AG08395 (cell line): Measurements from ENCODE around the gene TRIM10.
A peak's percentile ranks its signal among the peaks of the same experiment; 100 is the strongest.

Source experiments
- DNase-seq: peaks from one replicate; pipeline ENCODE4 v3.0.0; 2012; ENCODE audit warnings: mixed read lengths, low spot score

TRIM10 gene

DNA sequence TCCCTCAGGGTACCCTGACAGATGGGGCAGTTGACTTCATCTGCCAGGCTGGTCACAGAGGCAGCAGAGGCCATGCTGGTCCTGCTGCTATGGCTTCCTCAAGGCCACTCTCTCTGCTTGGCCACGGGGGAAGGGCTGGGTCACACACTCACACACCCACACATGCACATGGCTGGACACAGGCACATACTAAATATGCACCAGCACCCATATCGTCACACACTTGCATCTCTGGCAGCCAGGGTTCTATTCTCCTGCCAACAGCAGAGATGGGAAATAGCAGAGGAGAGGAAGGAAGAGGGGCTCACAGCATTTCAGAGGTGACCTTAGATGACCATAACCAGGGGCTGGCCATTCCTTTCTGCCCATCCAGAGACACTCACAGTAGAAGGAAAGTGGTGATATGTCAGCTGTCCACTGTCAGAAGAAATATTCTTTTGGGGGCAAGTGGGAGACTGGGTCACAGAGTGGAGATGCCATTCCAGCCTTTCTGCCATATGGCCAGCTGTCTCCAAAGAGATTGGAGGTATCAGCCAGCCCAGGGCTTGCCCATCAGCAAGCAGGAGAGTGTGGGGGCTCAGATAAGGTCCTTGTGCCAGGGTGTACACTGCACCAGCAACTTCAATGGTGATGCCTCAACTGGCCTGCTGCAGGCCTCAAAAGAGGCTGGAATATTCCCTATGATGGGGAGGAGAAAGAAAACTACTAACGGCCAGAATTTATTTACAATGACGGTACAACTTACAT lies at the start of gene TRIM10:
TRIM10 (minus strand) TSS at position 427 of the 747 bp plus-strand sequence; CDS start at position 74, 353 bp downstream.
- DNase-seq, result no peak

GRCh38 chr6:30207619-30208295 lies 46.7 kb upstream of the TRIM10 start:
- DNase-seq, result peak; percentile 30

- DNase-seq, result peak; percentile 33
These were observed 46.0 kb upstream of the TRIM10 start for GRCh38 chr6:30206799-30207618.

GRCh38 chr6:30206152-30206551 lies 45.1 kb upstream of the TRIM10 start:
- peak; percentile 77 for DNase-seq

DNA sequence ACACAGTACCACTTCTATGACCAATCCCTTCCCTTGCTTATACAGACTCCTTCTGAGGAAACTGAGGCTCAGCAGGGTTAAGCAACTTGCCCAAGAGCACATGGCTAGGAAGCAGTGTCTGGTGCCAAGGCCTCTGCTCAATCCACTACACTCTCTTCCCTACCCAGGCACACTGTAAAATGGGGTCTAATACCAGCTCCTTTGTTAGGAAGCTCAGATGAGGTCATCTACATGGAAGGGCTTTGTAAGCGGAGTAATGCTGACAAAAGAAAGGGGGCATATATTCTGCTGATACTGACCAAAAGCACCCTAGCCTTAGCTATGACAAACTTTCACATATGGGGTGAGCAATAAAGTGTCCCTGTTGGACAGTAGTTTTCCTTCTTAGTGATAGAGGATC lies 43.1 kb upstream of the TRIM10 start:
- no peak for DNase-seq

- DNase-seq, result no peak
These were observed 41.4 kb upstream of the TRIM10 start for GRCh38 chr6:30202366-30202765.

DNA sequence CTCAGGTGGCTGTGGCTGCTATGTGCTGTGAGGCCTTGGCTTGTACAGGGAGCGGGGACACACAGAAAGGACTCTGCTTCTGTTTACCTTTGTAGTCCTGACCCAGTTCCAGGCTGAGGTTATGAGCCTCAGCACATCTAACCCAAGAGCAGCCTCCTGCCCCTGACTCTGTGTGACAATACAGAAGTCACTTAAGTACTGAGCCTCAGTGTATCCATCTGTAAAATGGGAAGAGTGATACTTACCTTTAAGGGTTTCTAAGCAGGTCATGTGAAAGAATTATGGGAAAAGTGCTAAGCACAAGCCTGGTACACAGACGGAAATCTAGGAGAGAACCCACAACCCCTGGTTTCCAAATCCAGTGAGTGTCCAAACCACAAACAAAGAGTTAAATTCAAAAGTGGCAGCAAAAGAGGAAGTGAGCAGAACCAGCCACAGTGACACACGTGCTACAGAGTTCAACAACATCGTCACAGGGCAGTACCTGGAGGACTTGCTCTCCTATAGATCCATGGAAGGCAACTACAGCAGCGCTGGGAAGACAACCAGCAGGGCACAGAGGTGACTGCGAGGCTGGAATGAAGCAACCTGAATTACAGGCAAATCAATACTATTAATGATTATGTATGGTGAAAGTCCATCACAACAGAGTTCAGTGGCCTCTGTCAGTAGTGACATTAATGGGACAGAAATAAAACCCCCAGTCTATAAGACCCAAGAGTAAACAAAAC lies 39.7 kb upstream of the TRIM10 start:
- DNase-seq, result no peak

GRCh38 chr6:30198166-30199084 lies 37.4 kb upstream of the TRIM10 start:
- DNase-seq, result no peak

DNA sequence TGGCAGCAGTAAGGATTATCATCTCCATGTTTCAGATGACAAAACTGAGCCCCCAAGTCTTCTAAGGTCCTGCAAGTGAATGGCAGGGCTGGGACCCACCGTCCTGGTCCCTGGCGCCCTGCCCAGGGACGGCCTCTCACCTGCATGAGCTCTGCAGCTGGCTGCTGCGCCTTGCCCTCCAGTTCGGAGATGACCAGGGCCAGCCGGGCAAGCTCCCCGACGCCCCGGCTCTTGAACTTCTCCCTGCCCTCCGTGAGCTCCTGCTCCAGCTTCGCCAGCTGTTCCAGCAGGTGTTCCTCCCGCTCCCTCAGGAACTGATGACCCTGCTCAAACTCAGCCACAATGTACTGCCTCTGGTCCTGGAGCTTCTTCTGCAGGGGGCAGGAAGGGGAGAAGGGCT lies 35.4 kb upstream of the TRIM10 start:
- no peak for DNase-seq

GRCh38 chr6:30195951-30196350 lies 34.9 kb upstream of the TRIM10 start:
- DNase-seq, result no peak

DNA sequence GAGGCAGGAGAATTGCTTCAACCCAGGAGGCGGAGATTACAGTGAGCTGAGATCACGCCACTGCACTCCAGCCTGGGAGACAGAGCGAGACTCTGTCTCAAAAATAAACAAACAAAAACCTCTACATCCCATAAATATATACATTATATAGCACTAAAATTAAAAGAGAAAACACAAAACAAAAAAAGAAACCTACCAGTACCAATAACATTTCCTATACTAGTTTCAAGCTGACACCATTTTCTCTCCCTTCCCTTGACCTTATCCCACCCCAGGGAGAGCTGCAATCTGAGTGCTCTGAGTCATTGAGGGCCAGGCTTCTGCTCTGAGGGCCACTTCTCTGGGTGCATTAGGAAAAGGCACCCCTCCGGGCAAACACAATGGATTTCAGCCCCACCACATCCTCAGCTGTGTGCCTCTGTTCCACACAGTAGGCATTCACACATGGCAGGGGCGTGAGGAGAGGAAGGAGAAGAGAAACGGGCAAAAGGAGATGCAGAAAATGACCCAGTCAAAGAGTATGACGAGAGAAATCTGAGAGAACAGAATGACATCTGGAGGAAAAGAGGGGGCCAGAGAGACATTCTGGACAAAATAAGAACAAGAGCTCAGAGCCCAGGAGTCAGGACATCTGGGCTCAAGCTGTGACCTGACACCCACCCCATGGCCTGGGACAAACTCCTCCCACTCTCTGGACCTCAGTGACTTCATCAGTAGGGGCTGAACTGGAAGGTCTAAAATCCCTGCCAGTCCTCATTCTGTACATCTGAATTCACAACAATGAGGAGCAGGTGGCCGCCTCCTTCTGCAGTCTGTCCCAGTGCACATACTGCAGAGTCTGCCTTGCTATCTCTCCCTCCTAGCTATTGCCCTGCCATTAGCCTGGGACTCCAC lies 34.0 kb upstream of the TRIM10 start:
- DNase-seq, result peak; percentile 32

DNA sequence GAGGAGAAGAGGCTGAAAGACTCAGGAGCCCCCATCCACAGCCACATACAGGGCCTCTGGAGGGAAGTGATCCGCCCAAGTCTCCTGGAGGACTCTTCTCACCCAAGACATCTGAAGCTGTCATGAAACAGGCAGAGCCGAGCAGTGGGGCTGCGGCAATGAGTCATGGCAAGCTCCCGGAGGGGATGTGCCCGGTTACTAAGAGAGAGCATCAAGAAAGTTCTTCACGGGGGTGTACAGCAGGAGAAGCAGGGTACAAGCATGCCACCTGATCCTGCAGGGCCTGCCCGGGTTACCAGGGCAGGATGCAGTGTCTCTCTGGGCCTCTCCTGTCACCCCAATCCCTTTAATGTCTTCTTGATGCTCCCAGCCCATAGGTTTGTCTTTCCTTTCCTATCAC lies 31.1 kb upstream of the TRIM10 start:
- DNase-seq, result no peak

DNA sequence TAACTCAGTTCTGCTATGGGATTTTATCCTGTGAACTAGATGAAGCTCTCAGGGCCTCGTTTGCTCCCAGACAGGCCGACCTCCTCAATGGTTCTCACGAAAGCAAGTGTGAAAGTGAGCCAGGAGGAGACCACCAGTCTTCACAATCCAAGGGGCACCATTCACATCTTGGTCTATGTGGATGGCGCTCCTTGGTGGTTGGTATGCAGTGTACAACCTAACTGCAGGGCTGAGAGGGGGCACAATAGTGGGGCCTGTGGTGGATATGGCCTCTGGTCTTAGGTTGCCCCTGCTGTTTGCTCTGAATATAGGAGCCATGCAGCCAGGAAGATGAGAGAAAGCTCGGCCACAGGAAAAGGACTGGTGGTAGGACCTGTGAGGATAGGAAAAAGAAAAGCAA lies 27.5 kb upstream of the TRIM10 start:
- no peak for DNase-seq

DNA sequence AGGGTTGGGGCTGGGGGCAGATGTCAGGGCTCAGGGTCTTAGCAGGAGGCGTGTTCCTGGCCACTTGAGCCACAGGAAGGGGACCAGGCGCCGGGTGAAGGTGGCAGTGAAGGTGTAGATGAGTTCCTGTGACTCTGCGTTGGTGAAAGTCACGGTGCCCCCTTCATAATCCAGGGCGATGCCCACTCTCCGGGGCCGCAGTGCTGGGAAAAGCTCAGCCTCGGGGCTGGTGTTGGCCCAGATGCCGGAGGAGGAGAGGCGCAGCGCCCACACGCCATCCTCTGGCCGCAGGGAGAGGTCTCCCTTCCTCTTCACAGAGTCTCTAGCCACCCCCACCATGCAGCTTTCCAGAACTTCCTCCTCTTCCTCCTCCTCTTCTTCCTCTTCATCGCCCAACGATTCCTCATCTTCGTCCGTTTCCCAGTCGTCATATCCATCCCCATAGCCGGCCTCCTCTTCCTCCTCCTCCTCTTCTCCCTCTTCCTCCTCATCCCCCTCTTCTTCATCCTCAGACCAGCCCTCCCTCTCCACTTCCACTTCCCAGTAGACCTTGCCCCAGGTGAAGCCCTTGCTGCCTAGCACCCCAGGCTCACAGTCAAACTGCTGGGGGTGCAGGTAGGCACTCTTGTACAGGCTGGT lies 25.0 kb upstream of the TRIM10 start:
- DNase-seq, result no peak

DNA sequence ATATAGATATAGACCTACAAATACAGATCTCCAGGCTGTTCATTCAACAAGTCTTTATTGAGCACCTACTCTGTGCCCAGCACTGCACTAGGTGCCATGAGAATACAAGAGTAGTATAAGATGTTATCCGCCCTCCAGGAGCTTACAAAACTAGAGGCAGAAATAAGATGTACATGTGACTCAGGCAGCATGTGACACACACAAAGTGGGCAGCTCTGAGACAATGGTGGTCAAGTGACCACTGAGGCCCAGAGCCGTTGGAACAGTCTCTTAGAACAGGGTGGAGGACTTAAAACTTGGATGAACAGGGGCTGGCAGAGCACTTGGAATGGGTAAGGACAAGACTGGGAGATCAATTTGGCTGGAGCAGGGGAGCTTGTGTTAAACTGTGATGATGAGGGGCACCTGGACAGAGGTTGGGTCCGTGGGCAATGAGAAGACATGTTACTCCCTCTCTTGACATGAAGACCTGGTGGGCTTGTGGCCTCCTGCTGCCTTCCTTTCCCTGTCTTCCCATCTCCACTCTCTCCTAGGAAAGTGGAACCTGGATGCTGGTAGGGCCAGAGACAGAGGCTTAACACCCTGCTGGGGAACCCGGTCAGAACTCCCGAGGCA lies 23.5 kb upstream of the TRIM10 start:
- no peak for DNase-seq

- no peak for DNase-seq
These were observed 19.1 kb upstream of the TRIM10 start for GRCh38 chr6:30180145-30180544.

GRCh38 chr6:30178837-30179236 lies 17.8 kb upstream of the TRIM10 start:
- DNase-seq, result no peak

DNA sequence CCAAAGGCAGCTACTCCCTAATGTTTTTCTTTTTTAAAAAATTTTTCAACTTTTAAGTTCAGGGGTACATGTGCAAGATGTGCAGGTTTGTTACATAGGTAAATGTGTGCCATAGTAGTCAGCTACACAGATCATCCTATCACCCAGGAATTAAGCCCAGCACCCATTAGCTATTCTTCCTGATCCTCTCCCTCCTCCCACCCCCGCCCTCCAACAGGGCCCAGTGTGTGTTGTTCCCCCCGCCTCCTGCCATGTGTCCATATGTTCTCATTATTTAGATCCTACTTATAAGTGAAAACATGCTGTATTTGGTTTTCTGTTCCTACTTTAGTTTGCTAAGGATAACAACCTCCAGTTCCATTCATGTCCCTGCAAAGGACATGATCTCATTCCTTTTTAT lies 14.8 kb upstream of the TRIM10 start:
- DNase-seq, result no peak

DNA sequence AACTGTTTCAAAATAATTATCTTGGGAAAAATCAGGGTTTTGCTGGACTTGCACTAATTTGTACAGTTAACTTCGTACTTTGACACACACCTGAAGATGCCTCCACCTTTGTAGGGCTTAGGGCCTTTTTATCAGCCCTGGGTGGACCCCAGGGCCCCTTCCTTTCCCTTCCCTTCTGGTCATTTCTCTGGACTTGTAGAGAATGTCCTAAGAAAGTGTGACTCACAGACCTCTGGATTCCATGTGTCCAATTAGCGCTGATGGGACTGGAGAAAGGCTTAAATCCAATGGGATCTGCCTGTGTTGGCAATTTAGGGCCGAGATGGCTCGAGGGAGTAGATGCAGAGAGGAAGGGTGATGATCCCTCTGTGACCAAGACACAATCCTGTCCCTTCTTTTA lies 11.7 kb upstream of the TRIM10 start:
- peak; percentile 29 for DNase-seq
